ENCODE results near the gene CAPN11. TPM values are rescaled to one million over a fixed set of nuclear protein-coding genes. Genes with fewer than 3 reads are reported as not detected.
"Not testable (repeated sequence)": the region's sequence is repeated elsewhere in the genome, so short reads cannot be mapped to it uniquely, and the experiment has no call there.

Gene CAPN11
- total RNA-seq, 2 experiments from 2014 or later, result 0.13 TPM; not detected in 1

- Mint-ChIP-seq H3K27ac (no peak overlapping the region), H3K9me3 (no peaks in the 10 kb centered on the region), H3K4me3 (peak overlapping the region; percentile 35), H3K36me3 (ENCODE audit: low read depth) (peaks cover 4% of the 10 kb centered on the region), H3K27me3 (no peaks in the 10 kb centered on the region), H3K4me1 (peaks cover 35% of the 10 kb centered on the region)
- POLR2A ChIA-PET, result interaction anchor here (5.0 to 6.4 kb wide), 3 partner anchors 10 to 30 kb away, joined by 23 to 88 read pairs (median 48); partner anchors contain the start of genes HSP90AB1 and SLC35B2
- CTCF ChIA-PET, result interaction anchor here (0.7 to 4.2 kb wide), 4 partner anchors 10 to 53 kb away, joined by 3 to 27 read pairs (median 16); no protein-coding TSS in a partner anchor
- DNase-seq, result no peak
Observed at GRCh38 chr6:44225579-44226325, 67.1 kb downstream of the CAPN11 start.

DNA sequence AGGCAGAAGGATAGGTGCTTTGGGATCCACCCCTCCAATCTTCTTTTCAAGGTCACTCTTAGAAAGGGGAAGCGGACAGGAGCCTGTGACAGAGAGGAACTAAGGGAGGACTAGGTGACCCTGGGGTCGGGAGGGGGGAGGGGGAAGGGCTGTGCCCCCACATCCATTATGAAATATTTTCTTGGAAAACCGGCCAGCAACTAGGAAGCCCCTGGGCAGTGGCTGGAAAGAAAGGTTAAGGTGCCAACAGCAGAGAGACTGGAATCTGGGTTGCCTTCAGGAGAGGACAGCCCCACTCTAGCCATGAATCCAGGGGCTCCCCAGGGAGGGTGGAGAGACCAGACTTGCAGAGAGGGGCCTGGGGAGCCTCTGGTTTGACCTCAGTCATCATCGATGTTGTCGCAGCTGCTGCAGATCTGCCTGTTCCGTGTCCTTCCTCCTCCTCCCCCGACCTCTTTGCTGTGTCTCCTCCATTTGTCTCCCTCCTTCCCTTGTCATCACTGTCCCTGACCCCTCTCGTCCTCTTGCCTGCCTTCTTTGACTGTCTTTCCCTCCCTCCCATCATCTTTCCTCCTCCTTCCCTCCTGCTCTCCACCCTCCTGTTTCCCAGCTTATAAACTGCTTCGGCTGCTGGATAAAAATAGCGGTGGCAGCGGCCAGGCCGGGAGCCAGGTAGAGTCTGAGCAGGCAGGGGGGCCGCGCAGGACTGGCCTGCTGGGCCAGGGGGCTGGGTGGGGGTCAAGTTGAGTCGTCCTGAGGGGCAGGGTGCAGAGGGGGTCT is 67.9 kb downstream of the CAPN11 start:
- H3K27ac Mint-ChIP-seq, result no peak overlapping the region
- no peaks in the 10 kb centered on the region for H3K27me3 Mint-ChIP-seq
- no peak for DNase-seq
- ChIA-PET CTCF (interaction anchor here (0.7 to 4.2 kb wide), 4 partner anchors 9 to 130 kb away, joined by 3 to 27 read pairs (median 15); no protein-coding TSS in a partner anchor), POLR2A (interaction anchor here (1.0 to 6.4 kb wide), 5 partner anchors 9 to 86 kb away, joined by 3 to 88 read pairs (median 6); partner anchors contain the start of genes AARS2 and HSP90AB1)
- no peaks in the 10 kb centered on the region for H3K9me3 Mint-ChIP-seq
- peaks cover 8% of the 10 kb centered on the region for H3K36me3 Mint-ChIP-seq (ENCODE audit: low read depth)
- peaks cover 30% of the 10 kb centered on the region for H3K4me1 Mint-ChIP-seq
- no peak overlapping the region for H3K4me3 Mint-ChIP-seq

DNA sequence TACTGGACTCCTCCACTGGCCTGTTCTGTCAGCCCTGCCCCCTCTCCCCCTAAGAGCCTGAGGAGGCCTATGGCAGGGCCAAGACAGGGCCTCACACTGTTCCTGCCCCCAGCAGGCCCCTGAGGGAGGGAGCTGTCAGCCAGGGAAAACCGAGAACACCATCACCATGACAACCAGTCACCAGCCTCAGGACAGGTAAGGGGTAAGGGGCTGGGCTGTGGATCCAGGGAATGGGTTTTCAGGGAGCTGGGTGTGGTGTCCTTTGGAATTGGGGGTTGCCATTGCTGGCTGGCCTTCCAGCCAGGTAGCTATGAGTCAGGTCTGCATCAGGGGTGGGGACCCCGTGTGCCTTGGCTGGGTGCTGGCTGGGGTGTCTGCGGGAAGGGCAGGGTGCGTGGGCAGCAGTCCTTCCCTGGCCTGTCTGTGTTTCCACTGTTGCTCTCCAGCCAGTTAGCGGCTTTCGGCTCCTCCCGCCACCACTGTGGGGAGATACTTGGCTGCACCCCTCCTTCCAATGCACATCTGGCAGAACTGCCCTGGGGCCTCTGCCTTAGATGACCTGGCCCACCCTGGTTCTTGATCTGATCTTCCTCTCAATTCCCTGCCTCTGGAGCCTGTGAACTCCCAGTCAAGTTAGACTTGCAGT is 68.7 kb downstream of the CAPN11 start:
- H3K9me3 Mint-ChIP-seq, result no peaks in the 10 kb centered on the region
- POLR2A ChIA-PET, result interaction anchor here (1.0 to 6.4 kb wide), 5 partner anchors 9 to 85 kb away, joined by 3 to 88 read pairs (median 6); partner anchors contain the start of genes AARS2 and HSP90AB1

DNA sequence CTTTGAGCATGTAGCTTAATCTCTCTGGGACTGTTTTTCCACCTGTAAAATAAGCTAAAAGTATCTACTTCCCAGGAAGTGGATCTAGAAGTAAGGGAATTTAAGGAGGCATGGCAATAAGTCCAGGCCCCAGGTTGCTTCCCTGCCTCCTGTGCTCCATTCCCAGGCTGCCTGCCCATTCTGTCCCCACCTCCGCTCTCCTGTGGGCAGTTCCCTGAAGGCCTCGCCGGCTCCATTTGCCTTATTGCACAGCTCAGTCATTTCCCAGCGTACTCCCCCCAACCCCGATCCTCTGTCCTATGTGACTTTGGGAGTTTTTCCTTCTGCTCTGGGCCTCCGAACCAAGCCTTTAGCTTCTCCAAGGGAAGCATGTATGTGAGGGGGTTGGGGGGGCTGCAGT is 69.4 kb downstream of the CAPN11 start:
- Mint-ChIP-seq H3K27ac (no peak overlapping the region), H3K9me3 (no peaks in the 10 kb centered on the region), H3K4me1 (peaks cover 22% of the 10 kb centered on the region), H3K27me3 (no peaks in the 10 kb centered on the region), H3K36me3 (ENCODE audit: low read depth) (peaks cover 8% of the 10 kb centered on the region), H3K4me3 (no peak overlapping the region)
- POLR2A ChIA-PET, result interaction anchor here (1.2 to 6.0 kb wide), 3 partner anchors 8 to 19 kb away, joined by 6 to 48 read pairs (median 6); partner anchors contain the start of gene HSP90AB1
- CTCF ChIA-PET, result interaction anchor here (1.0 to 1.5 kb wide), 4 partner anchors 9 to 132 kb away, joined by 3 to 4 read pairs (median 3); no protein-coding TSS in a partner anchor
- DNase-seq, result no peak

More for the DNA sequence above, 68.7 kb downstream of the CAPN11 start:
- Mint-ChIP-seq H3K4me3 (no peak overlapping the region), H3K4me1 (peaks cover 25% of the 10 kb centered on the region), H3K27ac (no peak overlapping the region), H3K36me3 (ENCODE audit: low read depth) (peaks cover 8% of the 10 kb centered on the region), H3K27me3 (no peaks in the 10 kb centered on the region)
- CTCF ChIA-PET, result interaction anchor here (1.0 to 4.2 kb wide), 5 partner anchors 10 to 131 kb away, joined by 3 to 27 read pairs (median 3); no protein-coding TSS in a partner anchor
- no peak for DNase-seq

DNA sequence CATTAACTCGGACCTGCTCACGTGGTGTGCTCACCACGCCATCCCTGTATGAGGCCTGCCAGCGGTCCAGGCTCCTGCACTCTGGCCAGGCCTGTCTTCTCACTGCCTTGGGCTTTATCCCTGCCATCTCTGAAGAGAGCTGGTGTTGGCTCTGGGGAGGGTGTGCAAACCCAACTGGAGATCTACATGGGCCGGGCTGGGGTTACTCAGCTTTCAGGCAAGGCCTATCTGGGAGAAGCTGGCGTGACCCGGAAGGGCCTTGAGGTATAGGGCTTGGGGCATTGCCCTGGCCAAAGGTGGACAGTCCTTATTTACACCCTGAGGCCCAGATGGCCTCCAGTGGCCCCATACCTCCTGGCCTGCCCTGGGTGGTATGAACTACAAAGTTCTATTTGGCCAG is 69.8 kb downstream of the CAPN11 start:
- H3K27ac Mint-ChIP-seq, result no peak overlapping the region
- H3K4me3 Mint-ChIP-seq, result no peak overlapping the region
- peaks cover 8% of the 10 kb centered on the region for H3K36me3 Mint-ChIP-seq (ENCODE audit: low read depth)
- H3K9me3 Mint-ChIP-seq, result no peaks in the 10 kb centered on the region
- no peak for DNase-seq
- H3K27me3 Mint-ChIP-seq, result no peaks in the 10 kb centered on the region
- CTCF ChIA-PET, result interaction anchor here (1.0 to 1.5 kb wide), 2 partner anchors 9 to 28 kb away, joined by 3 read pairs; no protein-coding TSS in a partner anchor
- POLR2A ChIA-PET, result interaction anchor here (1.2 to 6.0 kb wide), 3 partner anchors 8 to 18 kb away, joined by 6 to 48 read pairs (median 6); partner anchors contain the start of gene HSP90AB1
- H3K4me1 Mint-ChIP-seq, result peaks cover 22% of the 10 kb centered on the region

DNA sequence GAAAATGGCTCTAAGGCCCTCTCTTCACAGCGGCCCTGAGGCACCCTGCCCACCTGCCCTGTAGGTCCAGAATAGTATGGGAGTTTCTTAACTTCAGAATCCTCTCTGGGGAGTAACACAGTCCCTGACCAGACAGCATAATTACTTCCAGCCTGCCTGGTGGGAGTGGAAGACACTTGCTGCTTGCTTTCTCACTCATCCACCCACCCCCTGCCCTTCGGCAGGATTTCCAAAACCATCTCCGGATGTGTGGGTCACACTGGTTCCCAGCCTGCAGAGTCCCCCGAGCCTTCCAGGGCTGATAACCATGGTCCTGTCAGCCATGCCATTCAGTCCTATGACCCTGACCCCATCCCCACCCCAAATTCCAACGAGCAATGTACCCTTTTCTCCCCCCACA is 70.2 kb downstream of the CAPN11 start:
- no peak for DNase-seq
- Mint-ChIP-seq H3K4me3 (no peak overlapping the region), H3K27ac (no peak overlapping the region)

GRCh38 chr6:44229376-44230033 is 70.9 kb downstream of the CAPN11 start:
- ChIA-PET CTCF (no interaction called here), POLR2A (interaction anchor here (2.0 kb wide), 1 partner anchor 18 kb away, joined by 8 read pairs; the partner anchor contains the start of gene HSP90AB1)
- Mint-ChIP-seq H3K9me3 (no peaks in the 10 kb centered on the region), H3K27me3 (no peaks in the 10 kb centered on the region), H3K4me3 (no peak overlapping the region), H3K36me3 (ENCODE audit: low read depth) (peaks cover 8% of the 10 kb centered on the region), H3K4me1 (peaks cover 20% of the 10 kb centered on the region), H3K27ac (no peak overlapping the region)
- DNase-seq, result no peak

More for the DNA sequence above, 70.2 kb downstream of the CAPN11 start:
- Mint-ChIP-seq H3K27me3 (no peaks in the 10 kb centered on the region), H3K36me3 (ENCODE audit: low read depth) (peaks cover 8% of the 10 kb centered on the region), H3K4me1 (peaks cover 26% of the 10 kb centered on the region), H3K9me3 (no peaks in the 10 kb centered on the region)
- ChIA-PET POLR2A (interaction anchor here (1.2 to 6.0 kb wide), 3 partner anchors 7 to 18 kb away, joined by 6 to 48 read pairs (median 6); partner anchors contain the start of gene HSP90AB1), CTCF (interaction anchor here (1.5 kb wide), 1 partner anchor 28 kb away, joined by 3 read pairs; no protein-coding TSS in a partner anchor)

DNA sequence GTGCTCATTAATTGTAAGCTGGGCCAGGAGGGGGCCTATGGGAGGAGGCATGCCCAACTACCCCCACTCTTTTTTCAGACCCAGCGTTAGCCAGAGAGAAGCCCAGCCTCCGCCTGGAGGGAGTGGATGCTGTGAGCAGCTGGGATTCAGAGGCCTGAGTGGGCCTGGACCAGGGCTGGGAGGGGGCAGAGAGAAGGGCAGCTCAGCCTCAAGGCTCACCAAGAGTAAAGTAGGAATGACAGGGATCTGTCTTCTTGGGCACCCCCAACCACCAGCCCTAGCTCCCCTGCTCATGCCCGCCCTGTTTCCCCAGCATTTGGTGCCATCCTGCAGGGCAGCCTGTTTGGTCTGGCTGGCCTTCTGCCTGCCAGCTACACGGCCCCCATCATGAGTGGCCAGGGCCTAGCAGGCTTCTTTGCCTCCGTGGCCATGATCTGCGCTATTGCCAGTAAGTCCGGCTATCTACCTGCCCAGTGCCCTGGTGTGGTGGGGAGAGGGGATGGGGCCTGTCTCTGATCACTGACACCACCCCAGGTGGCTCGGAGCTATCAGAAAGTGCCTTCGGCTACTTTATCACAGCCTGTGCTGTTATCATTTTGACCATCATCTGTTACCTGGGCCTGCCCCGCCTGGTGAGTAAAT is 71.5 kb downstream of the CAPN11 start:
- no peak for DNase-seq
- Mint-ChIP-seq H3K4me1 (peaks cover 13% of the 10 kb centered on the region), H3K27me3 (no peaks in the 10 kb centered on the region), H3K27ac (no peak overlapping the region), H3K36me3 (ENCODE audit: low read depth) (peaks cover 8% of the 10 kb centered on the region), H3K9me3 (no peaks in the 10 kb centered on the region), H3K4me3 (no peak overlapping the region)
- ChIA-PET POLR2A (interaction anchor here (1.1 to 2.0 kb wide), 2 partner anchors 15 to 17 kb away, joined by 4 to 8 read pairs; partner anchors contain the start of gene HSP90AB1), CTCF (no interaction called here)

GRCh38 chr6:44231426-44231825 is 72.8 kb downstream of the CAPN11 start:
- not testable (repeated sequence) for H3K9me3 Mint-ChIP-seq

GRCh38 chr6:44232676-44233566 is 74.3 kb downstream of the CAPN11 start:
- Mint-ChIP-seq H3K36me3 (ENCODE audit: low read depth) (peaks cover 8% of the 10 kb centered on the region), H3K9me3 (no peaks in the 10 kb centered on the region), H3K27ac (peak overlapping the region; percentile 2), H3K4me3 (no peak overlapping the region), H3K27me3 (no peaks in the 10 kb centered on the region), H3K4me1 (peaks cover 21% of the 10 kb centered on the region)
- CTCF ChIA-PET, result no interaction called here
- POLR2A ChIA-PET, result interaction anchor here (3.6 to 5.6 kb wide), 2 partner anchors 7 to 13 kb away, joined by 23 to 48 read pairs; partner anchors contain the start of genes HSP90AB1 and SLC29A1
- no peak for DNase-seq

More at GRCh38 chr6:44231426-44231825, 72.8 kb downstream of the CAPN11 start:
- H3K27me3 Mint-ChIP-seq; H3K27ac Mint-ChIP-seq; CTCF ChIA-PET; DNase-seq; H3K36me3 Mint-ChIP-seq (ENCODE audit: low read depth); H3K4me1 Mint-ChIP-seq; H3K4me3 Mint-ChIP-seq; POLR2A ChIA-PET: not testable (repeated sequence)

Measured in activated CD4-positive, alpha-beta memory T cell treated with anti-CD3 and anti-CD28 coated beads, Interleukin-2, amount 10 ng/mL, durations not matched to agents 7 days and 5 days (primary cell).